Esophagus squamous epithelium (tissue), 5 donors: ENCODE measurements around the gene MYH7. TPM values are rescaled to one million over a fixed set of nuclear protein-coding genes. Genes with fewer than 3 reads are reported as not detected.

Experiments used
- DNase-seq: peaks from one replicate; lab custom pipeline; 2025; lab: John Stamatoyannopoulos, UW
- H3K27ac ChIP-seq, 4 donors: fragments of 200-600 bp; sonication (generic); one replicate each; pipeline ENCODE4 v1.5.1; 2016 to 2019; ENCODE audit warnings: mild to moderate bottlenecking in 1 of 4
- H3K27me3 ChIP-seq, 4 donors: fragments of 200-600 bp; sonication (generic); 1 replicate in 3 of 4; 2 replicates in 1 of 4; pipeline versions ENCODE4 v1.5.1 to v1.6.0; 2017 to 2021; ENCODE audit warnings: antibody characterized with exemption in 1 of 4
- H3K36me3 ChIP-seq, 3 donors: fragments of 200-600 bp; sonication (generic); one replicate each; pipeline ENCODE4 v1.5.1; 2016 to 2019
- H3K4me1 ChIP-seq, 3 donors: fragments of 200-600 bp; sonication (generic); one replicate each; pipeline ENCODE4 v1.5.1; 2017 to 2019
- H3K4me3 ChIP-seq, 4 donors: fragments of 200-600 bp; sonication (generic); 1 replicate in 3 of 4; 2 replicates in 1 of 4; pipeline ENCODE4 v1.5.1; 2016 to 2019; ENCODE audit warnings: mild to moderate bottlenecking in 2 of 4, moderate library complexity in 1 of 4
- H3K9me3 ChIP-seq, 3 donors: fragments of 200-600 bp; sonication (generic); one replicate each; pipeline ENCODE4 v1.5.1; 2016 to 2019
- CTCF ChIP-seq, 6 experiments: fragments of 450-650 bp in 4 of 6; fragments of 200-600 bp in 2 of 6; sonication (generic) in 2 of 6; IDR thresholded peaks; one replicate each; pipeline ENCODE4 v1.5.1; 2016 to 2019; ENCODE audit warnings: antibody characterized with exemption in 6 of 6, mild to moderate bottlenecking in 4 of 6, moderate library complexity in 4 of 6
- POLR2A ChIP-seq, 4 donors: fragments of 450-650 bp; IDR thresholded peaks; one replicate each; pipeline ENCODE4 v1.6.1; 2017; ENCODE audit warnings: antibody characterized with exemption in 4 of 4, mild to moderate bottlenecking in 4 of 4, moderate library complexity in 3 of 4
- WGBS, 2 donors: methylation state at CpG; one replicate each; pipeline ENCODE4 v1.1.5; 2018; 5-methylcytosine and 5-hydroxymethylcytosine counted together
- intact Hi-C: fragments of 100-400 bp; cut with DNase I; formaldehyde crosslinking; loops from one replicate; pipeline ENCODE4 v1.15.0; 2022
- total RNA-seq, 4 donors: library from RNA; depleted of rRNA; stranded (reverse); fragments of >200 nt; gene quantifications; one replicate each; pipeline ENCODE4 v1.1.0, GENCODE V29; 2016
- donor health status: DM: yes; HTN: yes; CAD: no.

The MYH7 gene
- total RNA-seq, 4 donors from 2014 or later = not detected

DNA sequence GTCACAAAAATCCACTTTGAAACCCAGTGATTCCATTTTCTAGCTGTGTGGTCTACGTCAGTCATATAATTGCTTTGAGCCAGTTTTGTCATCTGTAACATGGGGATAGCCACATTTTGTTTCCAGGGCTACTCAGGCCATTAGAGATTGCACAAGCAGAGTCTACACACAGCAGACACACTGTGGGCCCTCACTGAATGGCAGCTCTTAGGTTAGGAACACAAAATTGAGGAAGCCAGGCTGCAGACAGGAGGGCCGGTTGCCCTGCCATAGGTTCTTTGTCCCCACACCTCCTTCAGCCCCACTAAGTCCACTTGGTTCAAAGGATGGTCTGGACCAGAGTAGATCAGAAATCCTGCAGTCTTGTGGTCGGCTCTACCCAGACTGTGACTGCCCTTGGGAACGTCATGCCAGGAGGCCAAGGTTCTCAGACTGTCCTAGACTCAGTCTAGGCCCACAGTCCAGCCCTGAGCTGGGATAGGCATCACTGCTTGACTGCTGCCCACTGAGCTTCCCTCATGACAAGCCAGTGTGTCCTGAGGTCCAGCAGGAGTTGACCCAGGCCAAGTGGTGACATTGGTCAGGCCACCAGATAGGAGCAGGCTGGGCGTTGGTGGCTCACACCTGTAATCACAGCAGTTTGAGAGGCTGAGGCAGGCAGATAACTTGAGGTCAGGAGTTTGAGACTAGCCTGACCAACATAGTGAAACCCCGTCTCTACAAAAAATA, 3.8 kb upstream of the MYH7 start:
- Histone ChIP-seq H3K9me3 (no peaks in the 10 kb centered on the region), H3K27me3 (no peaks in the 10 kb centered on the region), H3K36me3 (no peaks in the 10 kb centered on the region), H3K27ac (no peak overlapping the region), H3K4me1 (no peaks in the 10 kb centered on the region), H3K4me3 (no peak overlapping the region)
- no peak for DNase-seq
- TF ChIP-seq CTCF (IDR thresholded peaks at IDR 0.05) (no peak), POLR2A (IDR thresholded peaks at IDR 0.05) (no peak)
- intact Hi-C loops = no loop called here
- 66 to 95% methylated on average over 2 to 5 of the region's 6 CpGs for WGBS, 2 donors

- Histone ChIP-seq H3K27ac (no peak overlapping the region), H3K4me1 (no peaks in the 10 kb centered on the region)
- no peak for DNase-seq
Measured at GRCh38 chr14:23438101-23438971, 2.9 kb upstream of the MYH7 start.

GRCh38 chr14:23437133-23438100, 2.0 kb upstream of the MYH7 start:
- H3K9me3 ChIP-seq = no peaks in the 10 kb centered on the region
- H3K4me1 ChIP-seq = no peaks in the 10 kb centered on the region
- DNase-seq = no peak
- 65 to 72% methylated on average over 4 to 6 of the region's 8 CpGs for WGBS, 2 donors
- H3K4me3 ChIP-seq = no peak overlapping the region
- H3K27ac ChIP-seq = no peak overlapping the region
- H3K27me3 ChIP-seq = no peaks in the 10 kb centered on the region
- H3K36me3 ChIP-seq = no peaks in the 10 kb centered on the region
- intact Hi-C loops = no loop called here
- TF ChIP-seq CTCF (IDR thresholded peaks at IDR 0.05) (no peak), POLR2A (IDR thresholded peaks at IDR 0.05) (no peak)

More at GRCh38 chr14:23438101-23438971, 2.9 kb upstream of the MYH7 start:
- no peak for TF ChIP-seq CTCF (IDR thresholded peaks at IDR 0.05)
- no peak for TF ChIP-seq POLR2A (IDR thresholded peaks at IDR 0.05)
- Histone ChIP-seq H3K9me3 (no peaks in the 10 kb centered on the region), H3K27me3 (no peaks in the 10 kb centered on the region), H3K4me3 (no peak overlapping the region), H3K36me3 (no peaks in the 10 kb centered on the region)
- WGBS, 2 donors = 57 to 62% methylated on average over 14 to 15 of the region's 15 CpGs
- intact Hi-C loops = no loop called here

GRCh38 chr14:23436327-23437132, 1.1 kb upstream of the MYH7 start:
- H3K27ac ChIP-seq = no peak overlapping the region
- no peaks in the 10 kb centered on the region for H3K36me3 ChIP-seq
- no peaks in the 10 kb centered on the region for H3K27me3 ChIP-seq
- H3K9me3 ChIP-seq = no peaks in the 10 kb centered on the region
- intact Hi-C loops = no loop called here
- no peak for DNase-seq
- 62 to 86% methylated on average over 1 to 12 of the region's 15 CpGs for WGBS, 2 donors
- no peaks in the 10 kb centered on the region for H3K4me1 ChIP-seq
- no peak overlapping the region for H3K4me3 ChIP-seq
- TF ChIP-seq CTCF (IDR thresholded peaks at IDR 0.05) (no peak), POLR2A (IDR thresholded peaks at IDR 0.05) (no peak)
